GM18511 (cell line): ENCODE measurements around the gene GATA3.

Experiments
- ATAC-seq: cut with Tn5 transposase; IDR thresholded peaks from one replicate; pipeline ENCODE4 v1.9.1; 2021; ENCODE audit warnings: mild to moderate bottlenecking, moderate library complexity; ENCODE audit not compliant: unreplicated experiment

Gene GATA3

DNA sequence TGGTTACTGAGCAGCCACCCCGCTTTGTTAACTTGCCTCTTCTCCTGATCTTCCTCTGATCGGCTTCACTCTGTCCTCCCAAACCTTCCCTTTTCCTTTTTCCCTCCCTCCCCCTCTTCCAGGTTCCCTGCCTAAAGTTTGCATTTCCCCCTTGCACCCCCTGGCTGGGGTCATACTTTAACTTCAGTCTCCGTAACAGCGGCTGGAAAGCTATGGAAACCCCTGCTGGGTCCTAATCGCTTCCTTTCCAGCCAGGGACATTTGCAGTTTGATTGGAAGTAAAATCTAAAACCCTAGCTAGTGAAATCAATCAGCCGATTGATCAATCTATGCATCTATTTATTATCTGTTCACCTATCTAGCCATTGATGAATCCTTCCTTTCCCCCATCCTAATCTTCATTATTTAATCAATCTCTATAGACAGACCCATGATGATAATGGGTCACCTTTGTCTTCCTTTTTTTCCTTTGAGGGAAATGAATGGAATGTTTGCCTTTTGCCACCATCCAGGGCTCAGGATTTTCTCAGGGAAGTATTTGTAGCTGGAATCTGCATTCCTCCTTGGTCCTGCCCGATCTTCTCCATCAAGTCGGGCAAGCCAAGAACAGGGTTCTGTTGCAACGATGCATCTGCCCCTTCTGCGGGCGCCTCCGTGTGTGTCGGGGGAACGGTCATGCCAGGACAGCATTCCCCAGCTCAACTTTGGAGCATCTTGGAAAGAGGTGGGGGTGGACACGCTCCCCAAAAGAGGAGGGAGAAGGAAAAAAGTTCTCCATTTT, 8.8 kb downstream of the GATA3 start:
- no peak for ATAC-seq

DNA sequence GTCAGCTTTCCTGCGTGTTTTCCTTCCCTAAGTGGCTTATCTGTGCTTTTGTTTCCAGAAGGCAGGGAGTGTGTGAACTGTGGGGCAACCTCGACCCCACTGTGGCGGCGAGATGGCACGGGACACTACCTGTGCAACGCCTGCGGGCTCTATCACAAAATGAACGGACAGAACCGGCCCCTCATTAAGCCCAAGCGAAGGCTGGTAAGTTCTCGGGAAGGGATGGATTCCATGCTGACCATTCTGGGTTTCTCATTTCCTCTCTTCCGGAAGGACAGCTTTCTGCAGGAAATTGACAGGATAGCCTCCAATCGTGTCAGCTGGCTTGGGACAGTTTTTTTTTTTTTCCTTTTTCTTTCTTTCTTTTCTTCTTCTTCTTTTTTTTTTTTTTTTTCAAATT, 9.4 kb downstream of the GATA3 start:
- ATAC-seq, result no peak

- ATAC-seq, result no peak
These were observed 9.9 kb downstream of the GATA3 start for GRCh38 chr10:8064436-8064835.

- ATAC-seq, result no peak
These were observed 11.2 kb downstream of the GATA3 start for GRCh38 chr10:8065651-8066050.

DNA sequence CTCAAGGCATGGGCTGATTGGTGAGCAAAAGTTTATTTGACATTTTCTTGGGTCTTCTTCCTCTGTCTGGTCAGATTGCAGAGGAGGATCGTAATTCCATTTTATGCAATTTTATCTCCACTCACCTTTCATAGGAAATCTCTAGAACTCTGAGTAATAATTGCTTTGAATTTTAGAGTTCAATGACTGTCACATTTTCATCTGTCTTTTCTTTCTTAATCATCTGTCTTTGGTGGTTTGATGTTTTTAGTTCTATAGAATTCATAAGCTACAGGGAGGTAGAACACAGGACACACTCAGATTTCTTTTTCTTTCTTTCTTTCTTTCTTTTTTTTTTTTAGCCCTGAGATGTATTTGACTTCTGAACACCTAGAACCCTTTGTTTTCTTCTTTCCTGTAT, 11.6 kb downstream of the GATA3 start:
- ATAC-seq, result no peak

DNA sequence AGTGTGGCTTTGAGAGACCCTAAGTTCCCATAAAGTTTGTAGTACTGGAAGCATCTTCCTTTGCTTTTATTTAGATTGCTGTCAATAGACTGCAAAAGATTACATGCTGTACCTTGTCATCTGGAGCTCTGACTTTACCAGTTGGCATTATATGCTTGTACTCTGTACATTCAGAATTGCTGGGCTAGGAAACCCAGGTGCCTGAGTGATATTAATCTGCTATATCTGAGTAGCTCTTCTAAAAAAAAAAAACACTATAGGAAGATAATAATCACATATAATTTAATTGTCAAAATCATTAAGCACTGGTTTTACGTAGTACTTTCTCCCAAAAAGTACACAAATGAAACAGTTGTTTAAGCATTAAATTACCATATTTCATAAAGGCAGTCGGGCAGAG, 12.3 kb downstream of the GATA3 start:
- no peak for ATAC-seq

DNA sequence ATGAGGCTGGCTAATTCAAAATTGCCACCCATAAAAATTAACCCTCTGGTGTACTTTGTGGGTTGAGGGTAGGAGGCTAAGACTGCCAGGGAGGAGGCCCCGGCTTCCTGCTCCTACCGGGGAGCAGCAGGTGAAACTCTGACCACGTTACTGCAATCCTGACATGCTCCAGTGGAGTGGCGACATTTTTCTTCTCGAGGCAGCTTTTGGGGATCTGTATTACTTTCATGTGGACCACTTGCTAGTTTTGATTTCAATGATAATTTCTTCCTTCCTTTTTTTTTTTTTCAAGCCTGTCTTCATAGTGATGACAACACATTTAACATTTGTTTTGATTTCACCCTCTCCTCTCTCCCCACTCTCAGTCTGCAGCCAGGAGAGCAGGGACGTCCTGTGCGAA, 14.6 kb downstream of the GATA3 start:
- ATAC-seq, result peak; percentile 60

GRCh38 chr10:8069627-8070026, 15.1 kb downstream of the GATA3 start:
- no peak for ATAC-seq

- no peak for ATAC-seq
These were observed 16.0 kb downstream of the GATA3 start for GRCh38 chr10:8070440-8070839.

DNA sequence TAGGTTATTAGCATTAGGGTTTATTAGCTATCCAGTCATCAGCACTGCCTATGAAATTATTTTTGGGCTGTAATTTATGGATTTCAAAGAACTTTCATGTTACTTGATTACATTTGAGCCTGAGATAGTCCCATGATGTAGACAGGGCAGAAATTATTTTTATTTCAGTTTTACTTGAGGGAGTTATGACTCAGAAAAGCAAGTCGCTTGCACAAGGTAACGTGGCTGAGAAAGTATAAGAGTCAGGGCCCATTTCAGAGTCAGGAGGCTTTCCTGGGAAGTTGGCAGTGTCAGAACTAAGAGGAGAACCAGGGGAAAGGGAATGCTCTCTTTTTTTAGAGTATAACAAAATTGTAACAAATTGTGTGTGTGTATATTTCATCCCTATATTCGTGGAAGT, 16.5 kb downstream of the GATA3 start:
- no peak for ATAC-seq

DNA sequence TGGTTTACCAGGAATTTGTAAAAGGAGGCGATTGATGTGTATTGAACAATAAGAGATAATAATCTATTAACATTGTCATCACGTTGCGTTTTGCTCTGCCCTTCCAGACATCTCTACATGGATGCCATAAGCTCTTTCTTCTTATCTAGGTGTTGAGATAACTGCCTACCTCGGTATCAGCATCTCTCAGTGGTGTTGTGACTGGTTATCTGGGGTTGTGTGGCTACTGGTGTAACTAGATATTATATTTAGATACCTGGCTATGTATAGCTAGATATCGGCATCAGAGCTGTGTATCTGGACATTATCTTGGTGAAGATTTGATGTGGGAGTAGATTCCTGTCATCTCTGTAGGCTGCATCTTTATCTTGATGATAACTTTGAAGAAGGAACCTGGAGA, 17.2 kb downstream of the GATA3 start:
- no peak for ATAC-seq

DNA sequence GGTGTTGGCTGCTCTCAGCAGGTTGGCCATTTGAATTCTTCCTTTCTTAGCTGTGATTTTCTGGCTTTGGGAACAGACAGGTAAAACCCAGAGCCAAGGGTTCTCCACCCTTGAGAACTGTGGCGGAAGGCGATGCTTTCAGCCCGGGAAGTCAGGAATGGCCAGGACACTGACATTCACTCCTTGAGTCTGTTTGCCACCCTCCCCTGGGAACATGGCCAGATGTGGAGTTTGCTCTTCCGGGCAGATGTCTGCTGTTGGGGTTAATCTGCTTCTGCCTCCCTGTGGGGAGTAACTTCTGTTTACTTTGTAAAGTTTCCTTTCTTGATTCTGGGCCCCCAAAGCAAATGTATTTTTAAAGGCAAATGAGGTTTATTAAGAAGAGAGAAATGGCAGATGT, 17.7 kb downstream of the GATA3 start:
- ATAC-seq, result no peak

DNA sequence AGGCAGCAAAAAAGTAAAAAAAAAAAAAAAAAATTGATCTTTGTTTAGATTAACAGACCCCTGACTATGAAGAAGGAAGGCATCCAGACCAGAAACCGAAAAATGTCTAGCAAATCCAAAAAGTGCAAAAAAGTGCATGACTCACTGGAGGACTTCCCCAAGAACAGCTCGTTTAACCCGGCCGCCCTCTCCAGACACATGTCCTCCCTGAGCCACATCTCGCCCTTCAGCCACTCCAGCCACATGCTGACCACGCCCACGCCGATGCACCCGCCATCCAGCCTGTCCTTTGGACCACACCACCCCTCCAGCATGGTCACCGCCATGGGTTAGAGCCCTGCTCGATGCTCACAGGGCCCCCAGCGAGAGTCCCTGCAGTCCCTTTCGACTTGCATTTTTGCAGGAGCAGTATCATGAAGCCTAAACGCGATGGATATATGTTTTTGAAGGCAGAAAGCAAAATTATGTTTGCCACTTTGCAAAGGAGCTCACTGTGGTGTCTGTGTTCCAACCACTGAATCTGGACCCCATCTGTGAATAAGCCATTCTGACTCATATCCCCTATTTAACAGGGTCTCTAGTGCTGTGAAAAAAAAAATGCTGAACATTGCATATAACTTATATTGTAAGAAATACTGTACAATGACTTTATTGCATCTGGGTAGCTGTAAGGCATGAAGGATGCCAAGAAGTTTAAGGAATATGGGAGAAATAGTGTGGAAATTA, 19.4 kb downstream of the GATA3 start:
- ATAC-seq, result no peak

- ATAC-seq, result no peak
These were observed 20.4 kb downstream of the GATA3 start for GRCh38 chr10:8074881-8075280.

DNA sequence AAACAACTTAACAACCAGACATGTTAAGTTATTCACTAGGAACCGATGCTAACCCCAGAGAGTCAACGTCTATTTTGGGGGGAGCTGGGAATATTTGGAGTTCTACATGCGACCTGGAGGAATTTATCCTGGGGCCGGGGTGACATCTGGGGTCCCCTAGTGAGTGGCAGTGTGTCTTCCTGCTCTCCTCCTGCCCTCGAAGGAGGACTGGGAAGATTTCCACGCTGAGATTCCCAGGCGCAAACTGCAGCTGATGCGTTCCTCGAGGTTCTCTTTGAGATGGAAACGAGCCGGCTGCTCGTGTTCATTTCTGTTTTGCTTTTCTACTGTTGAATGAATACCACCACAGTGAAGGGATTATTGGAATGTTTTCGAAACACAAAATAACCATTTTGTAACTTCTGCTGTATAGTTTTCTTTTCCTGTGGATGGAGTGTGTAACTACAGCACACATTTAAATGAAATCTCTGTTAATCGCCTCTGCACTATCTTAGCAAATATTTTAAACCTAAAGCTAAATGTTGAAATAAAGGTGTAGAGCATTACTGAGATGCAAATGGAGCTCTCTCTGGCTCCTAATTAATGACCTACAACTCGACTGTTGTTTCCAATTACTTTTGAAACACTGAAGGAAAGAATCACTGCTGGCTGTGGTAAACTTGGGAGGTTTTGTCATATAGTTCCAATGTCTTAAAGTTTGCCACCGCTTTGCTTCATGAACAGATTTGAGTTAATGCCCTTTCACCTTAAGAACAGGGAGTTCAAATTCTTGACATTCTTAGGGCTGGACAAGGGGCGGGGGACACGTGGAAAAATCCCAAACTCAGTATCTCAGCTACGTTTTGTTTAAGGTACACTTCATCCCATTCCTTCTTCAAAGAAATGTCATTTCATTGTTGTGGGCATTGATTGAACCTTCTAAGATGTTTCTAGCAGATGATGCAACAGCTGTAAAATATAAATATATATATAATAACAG, 21.1 kb downstream of the GATA3 start:
- ATAC-seq, result no peak

- no peak for ATAC-seq
These were observed 22.4 kb downstream of the GATA3 start for GRCh38 chr10:8076933-8077332.

DNA sequence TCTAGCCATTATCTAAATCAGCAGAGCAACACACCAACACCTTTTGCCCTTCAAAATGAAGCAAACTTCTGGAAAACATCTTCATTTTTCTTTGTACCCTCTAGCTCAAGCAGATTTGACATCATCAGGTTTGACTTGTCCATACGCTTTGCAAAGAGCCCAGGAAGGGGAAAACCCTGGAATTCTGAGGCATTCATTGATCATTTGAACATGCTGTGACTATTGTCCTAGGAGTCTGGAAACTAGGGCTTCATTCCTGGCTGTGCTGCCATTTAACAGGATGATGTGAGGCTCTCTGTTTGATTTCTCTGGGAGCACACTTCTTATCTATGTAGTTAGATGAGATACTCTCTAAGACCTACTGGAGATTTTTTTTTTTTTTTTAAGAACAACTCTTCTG, 23.5 kb downstream of the GATA3 start:
- no peak for ATAC-seq

GRCh38 chr10:8079126-8079525, 24.6 kb downstream of the GATA3 start:
- ATAC-seq, result no peak

DNA sequence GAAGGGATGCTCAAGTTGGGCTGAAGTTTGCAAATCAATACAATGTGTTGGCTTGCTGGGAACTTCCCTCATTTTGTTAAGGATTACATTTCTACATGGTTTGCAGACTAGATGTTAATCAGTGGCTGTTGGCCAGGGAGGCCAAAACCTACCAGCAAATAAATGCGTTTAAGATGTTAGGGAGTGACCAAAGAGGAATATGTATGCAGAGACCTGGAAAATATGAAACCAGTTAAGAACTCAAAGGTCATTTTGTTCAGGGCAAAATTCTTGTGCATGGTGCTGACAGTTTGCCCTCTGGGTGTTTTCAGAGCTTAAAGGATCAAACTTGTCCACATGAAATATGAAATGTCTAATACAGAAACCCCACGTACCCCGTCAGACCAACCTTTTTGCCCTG, 30.3 kb downstream of the GATA3 start:
- ATAC-seq, result no peak

DNA sequence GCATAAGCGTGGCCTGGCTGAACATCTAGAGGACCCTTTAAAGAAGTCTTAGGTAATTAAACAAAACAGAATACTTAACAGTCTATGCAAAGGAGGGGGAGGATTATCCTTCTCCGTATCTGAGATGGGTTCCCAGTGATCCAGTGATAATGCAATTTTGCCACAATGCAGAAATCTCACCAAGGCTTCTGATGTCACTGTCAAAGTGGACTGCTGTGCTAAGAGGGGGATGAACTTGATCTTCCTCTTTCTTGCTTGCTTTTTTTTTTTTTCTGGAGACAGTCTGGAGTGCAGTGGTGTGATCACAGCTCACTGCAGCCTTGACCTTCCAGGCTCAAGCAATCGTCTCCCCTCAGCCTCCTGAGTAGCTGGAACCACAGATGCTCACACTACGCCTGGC, 30.8 kb downstream of the GATA3 start:
- ATAC-seq, result no peak

- no peak for ATAC-seq
These were observed 31.8 kb downstream of the GATA3 start for GRCh38 chr10:8086315-8086714.
